Endothelial cell of umbilical vein (primary cell): ENCODE data around the gene FAM168B.

ENCODE experiments used
- CTCF ChIP-seq, 2 donors: IDR thresholded peaks; 1 replicate in 1 of 2; 2 replicates in 1 of 2; pipeline ENCODE4 v1.5.1; 2011; ENCODE audit warnings: low read length in 2 of 2, mild to moderate bottlenecking in 2 of 2, moderate library complexity in 2 of 2, control low read depth in 1 of 2, inconsistent platforms in 1 of 2, low read depth in 1 of 2; ENCODE audit not compliant: insufficient read depth in 1 of 2; ENCODE audit errors: extremely low read depth in 1 of 2
- EZH2 ChIP-seq: IDR thresholded peaks from 2 replicates; pipeline ENCODE4 v1.6.1; 2012; ENCODE audit warnings: borderline replicate concordance, low read depth, mild to moderate bottlenecking, moderate library complexity, low read length, inconsistent platforms; ENCODE audit not compliant: severe bottlenecking
- GATA2 ChIP-seq: IDR thresholded peaks from 2 replicates; pipeline ENCODE4 v1.7.0; 2011; ENCODE audit warnings: low read depth, mild to moderate bottlenecking, moderate library complexity, mixed read lengths, low read length; ENCODE audit not compliant: insufficient read length, insufficient read depth
- JUN ChIP-seq: IDR thresholded peaks from 2 replicates; pipeline ENCODE4 v1.6.1; 2011; ENCODE audit warnings: borderline replicate concordance, low read depth; ENCODE audit not compliant: insufficient read length, insufficient read depth
- MAX ChIP-seq: IDR thresholded peaks from 2 replicates; pipeline ENCODE4 v1.6.1; 2011; ENCODE audit not compliant: insufficient read depth, insufficient read length
- MYC ChIP-seq: IDR thresholded peaks from one replicate; pipeline ENCODE4 v1.6.1; 2011; ENCODE audit warnings: mild to moderate bottlenecking, low read depth, low read length
- POLR2A ChIP-seq: IDR thresholded peaks from 2 replicates; pipeline ENCODE4 v1.6.1; 2012; ENCODE audit warnings: low read depth, mild to moderate bottlenecking, control low read depth, low read length
- POLR2AphosphoS5 ChIP-seq: IDR thresholded peaks from 2 replicates; pipeline ENCODE4 v1.6.1; 2012; ENCODE audit warnings: low read depth, mild to moderate bottlenecking, control low read depth, low read length, moderate library complexity; ENCODE audit not compliant: insufficient read depth

GRCh38 chr2:131077966-131078365 is 15.3 kb downstream of the FAM168B start:
- no peak for TF ChIP-seq CTCF (IDR thresholded peaks at IDR 0.05; ENCODE audit: extremely low read depth in 1 of 2, insufficient read depth in 1 of 2, low read depth in 1 of 2, low read length in 2 of 2)
- no peak for TF ChIP-seq POLR2A
- TF ChIP-seq MAX: no peak
- TF ChIP-seq EZH2: no peak
- TF ChIP-seq POLR2AphosphoS5: no peak
- TF ChIP-seq MYC: no peak
- no peak for TF ChIP-seq JUN
- TF ChIP-seq GATA2: no peak
